PC-9 (cell line): ENCODE measurements around the gene SLC43A1.

Source experiments
- CTCF ChIP-seq: fragments of 200-600 bp; sonication (generic); conservative IDR thresholded peaks from 2 replicates; pipeline ENCODE4 v1.6.1; 2017; ENCODE audit warnings: mixed run types, antibody characterized with exemption, mild to moderate bottlenecking, moderate library complexity
- EZH2 ChIP-seq: fragments of 200-600 bp; sonication (generic); IDR thresholded peaks from 2 replicates; pipeline ENCODE4 v1.8.0; 2017; ENCODE audit warnings: antibody characterized with exemption, low read depth

- no peak for TF ChIP-seq CTCF
- no peak for TF ChIP-seq EZH2
Measured at GRCh38 chr11:57464539-57465181, 50.8 kb downstream of the SLC43A1 start.
